IPS-18c (cell line): ENCODE data around the gene AXIN1.

Source experiments
- H3K4me3 ChIP-seq: 2 replicates; pipeline ENCODE4 v1.7.0; 2013; ENCODE audit warnings: low read depth, mild to moderate bottlenecking, low read length, moderate library complexity; ENCODE audit not compliant: insufficient read depth
- H3K9me3 ChIP-seq: one replicate; pipeline ENCODE4 v1.6.1; 2013; ENCODE audit warnings: mild to moderate bottlenecking, low read length, moderate library complexity; ENCODE audit not compliant: control insufficient read depth, insufficient read depth

AXIN1 gene

GRCh38 chr16:373848-374615 lies 21.5 kb upstream of the AXIN1 start:
- Histone ChIP-seq H3K9me3 (no peaks in the 10 kb centered on the region), H3K4me3 (no peak overlapping the region)

- Histone ChIP-seq H3K9me3 (no peaks in the 10 kb centered on the region), H3K4me3 (no peak overlapping the region)
These were observed 20.6 kb upstream of the AXIN1 start for GRCh38 chr16:373020-373598.

GRCh38 chr16:372302-372983 lies 19.9 kb upstream of the AXIN1 start:
- Histone ChIP-seq H3K4me3 (no peak overlapping the region), H3K9me3 (no peaks in the 10 kb centered on the region)

- H3K4me3 ChIP-seq = no peak overlapping the region
- no peaks in the 10 kb centered on the region for H3K9me3 ChIP-seq
These were observed 19.2 kb upstream of the AXIN1 start for GRCh38 chr16:371515-372301.

GRCh38 chr16:370979-371514 lies 18.5 kb upstream of the AXIN1 start:
- H3K9me3 ChIP-seq = no peaks in the 10 kb centered on the region
- no peak overlapping the region for H3K4me3 ChIP-seq

- Histone ChIP-seq H3K4me3 (peak within 1 kb of the TSS; percentile 55), H3K9me3 (no peaks in the 10 kb centered on the region)
These were observed 17.9 kb upstream of the AXIN1 start, which contains the start of gene MRPL28 for GRCh38 chr16:370443-370842. Gene MRPL28, minus strand, starts transcription at chr16:370538. Its CDS starts 320 bp downstream, at chr16:370218.

- peak overlapping the region; percentile 55 for H3K4me3 ChIP-seq
- H3K9me3 ChIP-seq = no peaks in the 10 kb centered on the region
These were observed 17.4 kb upstream of the AXIN1 start for GRCh38 chr16:369866-370436.

GRCh38 chr16:369275-369865 lies 16.8 kb upstream of the AXIN1 start:
- H3K4me3 ChIP-seq = peak overlapping the region; percentile 55
- H3K9me3 ChIP-seq = no peaks in the 10 kb centered on the region

GRCh38 chr16:368388-369158 lies 16.1 kb upstream of the AXIN1 start:
- Histone ChIP-seq H3K4me3 (no peak overlapping the region), H3K9me3 (no peaks in the 10 kb centered on the region)

- H3K4me3 ChIP-seq = no peak overlapping the region
These were observed 14.9 kb upstream of the AXIN1 start for GRCh38 chr16:367333-367903.

GRCh38 chr16:366476-366875 lies 14.0 kb upstream of the AXIN1 start:
- H3K9me3 ChIP-seq = no peaks in the 10 kb centered on the region
- H3K4me3 ChIP-seq = no peak overlapping the region

More at GRCh38 chr16:367333-367903, 14.9 kb upstream of the AXIN1 start:
- H3K9me3 ChIP-seq = no peaks in the 10 kb centered on the region

- H3K4me3 ChIP-seq = no peak overlapping the region
These were observed 12.3 kb upstream of the AXIN1 start for GRCh38 chr16:364595-365491.

GRCh38 chr16:363766-364490 lies 11.4 kb upstream of the AXIN1 start:
- no peak overlapping the region for H3K4me3 ChIP-seq
- H3K9me3 ChIP-seq = no peaks in the 10 kb centered on the region

More at GRCh38 chr16:364595-365491, 12.3 kb upstream of the AXIN1 start:
- H3K9me3 ChIP-seq = no peaks in the 10 kb centered on the region

GRCh38 chr16:363110-363765 lies 10.7 kb upstream of the AXIN1 start:
- H3K4me3 ChIP-seq = no peak overlapping the region
- no peaks in the 10 kb centered on the region for H3K9me3 ChIP-seq
